OCI-LY7 (cell line): ENCODE results near the gene RLF.

Experiments
- EZH2phosphoT487 ChIP-seq: fragments of 200-600 bp; sonication (generic); IDR thresholded peaks from 2 replicates; pipeline ENCODE4 v1.6.1; 2018; ENCODE audit warnings: low read depth, borderline replicate concordance, mild to moderate bottlenecking, mixed run types, antibody characterized with exemption, low read length, moderate library complexity, mixed read lengths
- TF ChIP-seq, protein P1 (sequence below): fragments of 200-600 bp; sonication (generic); conservative IDR thresholded peaks from 2 replicates; pipeline ENCODE4 v1.5.1; 2014; ENCODE audit warnings: mild to moderate bottlenecking, antibody characterized with exemption, low read length, moderate library complexity, mixed read lengths

- TF ChIP-seq, protein P1, sequence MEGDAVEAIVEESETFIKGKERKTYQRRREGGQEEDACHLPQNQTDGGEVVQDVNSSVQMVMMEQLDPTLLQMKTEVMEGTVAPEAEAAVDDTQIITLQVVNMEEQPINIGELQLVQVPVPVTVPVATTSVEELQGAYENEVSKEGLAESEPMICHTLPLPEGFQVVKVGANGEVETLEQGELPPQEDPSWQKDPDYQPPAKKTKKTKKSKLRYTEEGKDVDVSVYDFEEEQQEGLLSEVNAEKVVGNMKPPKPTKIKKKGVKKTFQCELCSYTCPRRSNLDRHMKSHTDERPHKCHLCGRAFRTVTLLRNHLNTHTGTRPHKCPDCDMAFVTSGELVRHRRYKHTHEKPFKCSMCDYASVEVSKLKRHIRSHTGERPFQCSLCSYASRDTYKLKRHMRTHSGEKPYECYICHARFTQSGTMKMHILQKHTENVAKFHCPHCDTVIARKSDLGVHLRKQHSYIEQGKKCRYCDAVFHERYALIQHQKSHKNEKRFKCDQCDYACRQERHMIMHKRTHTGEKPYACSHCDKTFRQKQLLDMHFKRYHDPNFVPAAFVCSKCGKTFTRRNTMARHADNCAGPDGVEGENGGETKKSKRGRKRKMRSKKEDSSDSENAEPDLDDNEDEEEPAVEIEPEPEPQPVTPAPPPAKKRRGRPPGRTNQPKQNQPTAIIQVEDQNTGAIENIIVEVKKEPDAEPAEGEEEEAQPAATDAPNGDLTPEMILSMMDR, result no peak
- TF ChIP-seq EZH2phosphoT487, result no peak
These were observed 114.9 kb downstream of the RLF start for GRCh38 chr1:40276122-40276521.
